Upper lobe of left lung (tissue), 6 donors: Measurements from ENCODE around the gene AR. TPM values are rescaled to one million over a fixed set of nuclear protein-coding genes. Genes with fewer than 3 reads are reported as not detected.

Source experiments
- ATAC-seq, 2 donors: fragments of 200-7000 bp; cut with Tn5 transposase; one replicate each; pipeline ENCODE4 v1.9.1; 2022; ENCODE audit warnings: mild to moderate bottlenecking in 2 of 2, moderate library complexity in 2 of 2; ENCODE audit not compliant: low FRiP score in 2 of 2
- DNase-seq, 2 donors: peaks; one replicate each; pipeline ENCODE4 v3.0.0-alpha.2; 2019 to 2020
- H3K27ac ChIP-seq, 4 donors: fragments of 200-600 bp; sonication (generic); one replicate each; pipeline ENCODE4 v1.5.1; 2016 to 2019
- H3K27me3 ChIP-seq, 4 donors: fragments of 200-600 bp; sonication (generic); one replicate each; pipeline ENCODE4 v1.5.1; 2017 to 2019
- H3K36me3 ChIP-seq, 4 donors: fragments of 200-600 bp; sonication (generic); one replicate each; pipeline ENCODE4 v1.5.1; 2016 to 2019
- H3K4me1 ChIP-seq, 4 donors: fragments of 200-600 bp; sonication (generic); one replicate each; pipeline ENCODE4 v1.5.1; 2018 to 2019
- H3K4me3 ChIP-seq, 4 donors: fragments of 200-600 bp; sonication (generic); one replicate each; pipeline ENCODE4 v1.5.1; 2017 to 2019; ENCODE audit warnings: mild to moderate bottlenecking in 2 of 4, moderate library complexity in 1 of 4
- H3K9me3 ChIP-seq, 4 donors: fragments of 200-600 bp; sonication (generic); one replicate each; pipeline ENCODE4 v1.5.1; 2018 to 2019
- EP300 ChIP-seq, 4 donors: sonication (generic); formaldehyde crosslinking; IDR thresholded peaks; one replicate each; pipeline ENCODE4 v1.5.1; 2017; ENCODE audit warnings: antibody characterized with exemption in 4 of 4, control low read depth in 2 of 4
- POLR2A ChIP-seq, 4 donors: fragments of 450-650 bp; IDR thresholded peaks; one replicate each; pipeline ENCODE4 v1.5.1; 2016 to 2017; ENCODE audit warnings: antibody characterized with exemption in 4 of 4, mild to moderate bottlenecking in 2 of 4
- POLR2AphosphoS5 ChIP-seq, 2 donors: sonication (generic); formaldehyde crosslinking; IDR thresholded peaks; one replicate each; pipeline ENCODE4 v1.5.1; 2017; ENCODE audit warnings: antibody characterized with exemption in 2 of 2
- WGBS, 2 donors: methylation state at CpG; one replicate each; pipeline ENCODE4 v1.1.5; 2017 to 2018; 5-methylcytosine and 5-hydroxymethylcytosine counted together
- total RNA-seq, 6 donors: library from RNA; depleted of rRNA in 4 of 6; stranded (reverse); fragments of >200 nt in 4 of 6; gene quantifications; one replicate each; pipeline versions ENCODE4 v1.1.0 to v1.2.1, GENCODE V29; 2016 to 2021
- TF ChIP-seq, protein P1 (sequence below), 6 experiments: fragments of 450-650 bp in 4 of 6; fragments of 200-600 bp in 2 of 6; sonication (generic) in 2 of 6; IDR thresholded peaks; one replicate each; pipeline ENCODE4 v1.5.1; 2016 to 2019; ENCODE audit warnings: antibody characterized with exemption in 6 of 6
- donor health status: DM: no; HTN: no; CAD: no; lungs with moderate emphysema.
- donor health status: DM: no; HTN: yes; CAD: no; lungs with severe emphysema.

AR gene
- total RNA-seq, 6 donors from 2014 or later, result 2.0 to 5.8 (median 2.6) TPM

- no peak for ATAC-seq
- no peak for TF ChIP-seq EP300 (IDR thresholded peaks at IDR 0.05)
- no peak for DNase-seq
- Histone ChIP-seq H3K4me3 (no peak overlapping the region), H3K9me3 (no peaks in the 10 kb centered on the region), H3K27ac (no peak overlapping the region), H3K36me3 (no peaks in the 10 kb centered on the region), H3K4me1 (no peaks in the 10 kb centered on the region), H3K27me3 (no peaks in the 10 kb centered on the region)
- WGBS, 2 donors, result 57 to 59% methylated on average over 3 of the region's 3 CpGs
Measured at GRCh38 chrX:67585401-67585800, 41.6 kb downstream of the AR start.

DNA sequence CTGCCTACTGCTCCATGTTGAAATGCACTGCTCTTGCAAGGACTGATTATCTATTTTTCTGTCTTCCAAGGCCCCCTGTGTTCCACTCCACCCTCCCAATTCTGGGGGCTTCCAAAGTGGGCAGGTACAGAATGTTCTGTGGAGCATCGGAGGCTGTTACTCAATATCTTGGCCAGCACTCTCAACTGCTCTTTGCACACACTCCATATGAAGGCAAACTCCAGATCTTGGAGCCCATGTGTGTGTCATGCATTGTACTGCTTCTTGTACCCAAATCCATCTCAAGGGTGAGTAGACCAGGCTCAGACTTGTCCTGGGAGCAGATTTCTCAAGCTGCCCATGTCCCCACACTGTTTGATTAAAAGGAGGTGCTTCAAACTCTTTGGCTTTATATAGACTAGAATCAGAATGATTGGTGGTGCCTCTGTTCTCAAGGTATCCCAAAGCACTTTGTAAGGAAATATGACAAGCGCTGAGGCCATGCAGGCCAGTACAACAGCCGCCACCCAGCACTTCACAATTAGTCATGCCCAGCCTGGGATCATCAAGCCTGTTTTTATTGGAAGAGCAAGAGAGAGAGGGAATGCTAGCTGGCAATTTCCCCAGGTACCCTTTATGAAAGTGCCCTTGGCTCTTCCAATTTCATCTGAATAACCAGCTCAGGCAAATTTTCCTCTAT, 44.3 kb downstream of the AR start:
- Histone ChIP-seq H3K27ac (no peak overlapping the region), H3K36me3 (no peaks in the 10 kb centered on the region), H3K4me3 (no peak overlapping the region), H3K9me3 (no peaks in the 10 kb centered on the region), H3K4me1 (no peaks in the 10 kb centered on the region), H3K27me3 (no peaks in the 10 kb centered on the region)
- WGBS, 2 donors, result 29 to 69% methylated on average over 1 to 3 of the region's 3 CpGs
- ATAC-seq (no peak), DNase-seq (no peak)
- TF ChIP-seq POLR2AphosphoS5 (IDR thresholded peaks at IDR 0.05), result no peak
- no peak for TF ChIP-seq POLR2A (IDR thresholded peaks at IDR 0.05)
- TF ChIP-seq, protein P1, sequence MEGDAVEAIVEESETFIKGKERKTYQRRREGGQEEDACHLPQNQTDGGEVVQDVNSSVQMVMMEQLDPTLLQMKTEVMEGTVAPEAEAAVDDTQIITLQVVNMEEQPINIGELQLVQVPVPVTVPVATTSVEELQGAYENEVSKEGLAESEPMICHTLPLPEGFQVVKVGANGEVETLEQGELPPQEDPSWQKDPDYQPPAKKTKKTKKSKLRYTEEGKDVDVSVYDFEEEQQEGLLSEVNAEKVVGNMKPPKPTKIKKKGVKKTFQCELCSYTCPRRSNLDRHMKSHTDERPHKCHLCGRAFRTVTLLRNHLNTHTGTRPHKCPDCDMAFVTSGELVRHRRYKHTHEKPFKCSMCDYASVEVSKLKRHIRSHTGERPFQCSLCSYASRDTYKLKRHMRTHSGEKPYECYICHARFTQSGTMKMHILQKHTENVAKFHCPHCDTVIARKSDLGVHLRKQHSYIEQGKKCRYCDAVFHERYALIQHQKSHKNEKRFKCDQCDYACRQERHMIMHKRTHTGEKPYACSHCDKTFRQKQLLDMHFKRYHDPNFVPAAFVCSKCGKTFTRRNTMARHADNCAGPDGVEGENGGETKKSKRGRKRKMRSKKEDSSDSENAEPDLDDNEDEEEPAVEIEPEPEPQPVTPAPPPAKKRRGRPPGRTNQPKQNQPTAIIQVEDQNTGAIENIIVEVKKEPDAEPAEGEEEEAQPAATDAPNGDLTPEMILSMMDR (IDR thresholded peaks at IDR 0.05), result no peak
- no peak for TF ChIP-seq EP300 (IDR thresholded peaks at IDR 0.05)

DNA sequence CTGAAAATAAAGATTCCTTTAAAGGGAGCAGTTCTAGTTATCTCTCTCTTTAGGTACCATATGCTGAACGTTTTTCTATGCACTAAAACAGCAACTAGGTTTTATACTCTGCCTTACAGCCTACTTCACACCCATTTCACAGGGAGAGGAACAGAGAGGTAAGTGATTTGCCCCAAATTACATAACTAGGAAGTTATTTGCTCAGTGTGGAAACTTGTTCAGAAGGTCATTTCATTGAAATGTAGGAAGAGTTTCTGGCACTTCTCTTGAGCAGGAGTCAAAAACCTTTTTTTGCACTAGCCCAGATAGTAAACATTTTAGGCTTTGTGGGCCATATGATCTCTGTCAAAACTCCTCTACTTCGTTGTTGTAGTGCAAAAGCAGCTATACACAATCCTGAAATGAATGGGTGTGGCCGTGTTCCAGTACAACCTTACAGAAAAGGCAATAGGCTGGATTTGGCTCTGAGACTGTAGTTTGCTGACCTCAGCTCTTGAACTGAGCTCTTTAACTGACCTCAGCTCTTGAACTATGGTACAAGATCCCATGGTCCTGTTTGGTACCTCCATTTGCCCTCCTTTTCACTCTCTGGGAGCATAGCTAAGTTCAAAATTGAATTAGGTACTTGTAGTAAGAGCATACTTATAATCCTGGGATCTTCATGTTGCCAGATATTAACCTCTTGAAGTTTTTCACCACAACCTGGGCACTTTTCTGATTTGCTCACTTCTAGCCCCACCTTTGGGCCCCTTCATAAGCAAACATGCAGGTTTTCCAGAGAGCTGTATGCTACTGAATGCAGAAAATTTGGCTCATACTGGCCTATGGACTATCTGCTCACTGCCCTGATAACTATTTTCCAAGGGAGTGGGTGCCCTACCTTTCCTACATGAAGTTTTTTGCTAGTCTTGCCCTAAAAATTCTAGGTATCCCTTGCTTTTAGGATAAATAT, 53.3 kb downstream of the AR start:
- Histone ChIP-seq H3K4me1 (no peaks in the 10 kb centered on the region), H3K36me3 (no peaks in the 10 kb centered on the region), H3K4me3 (no peak overlapping the region), H3K27ac (no peak overlapping the region), H3K27me3 (no peaks in the 10 kb centered on the region), H3K9me3 (no peaks in the 10 kb centered on the region)
- DNase-seq (peak in 1 of 2 donors; percentile 33), ATAC-seq (peak in 1 of 2 donors; percentile 84)
- 26 to 29% methylated on average over 3 of the region's 3 CpGs for WGBS, 2 donors
- peak in 1 of 4 donors; percentile 3 for TF ChIP-seq EP300 (IDR thresholded peaks at IDR 0.05)
- TF ChIP-seq POLR2A (IDR thresholded peaks at IDR 0.05), result no peak

GRCh38 chrX:67599532-67599931, 55.7 kb downstream of the AR start:
- ATAC-seq, result no peak

GRCh38 chrX:67601771-67602170, 58.0 kb downstream of the AR start:
- no peak for TF ChIP-seq POLR2AphosphoS5 (IDR thresholded peaks at IDR 0.05)
- TF ChIP-seq EP300 (IDR thresholded peaks at IDR 0.05), result no peak
- TF ChIP-seq, protein P1 (IDR thresholded peaks at IDR 0.05), result no peak
- TF ChIP-seq POLR2A (IDR thresholded peaks at IDR 0.05), result no peak
- DNase-seq, result no peak
- H3K4me3 ChIP-seq, result no peak overlapping the region
- no peak overlapping the region for H3K27ac ChIP-seq
- H3K27me3 ChIP-seq, result no peaks in the 10 kb centered on the region
- H3K9me3 ChIP-seq, result no peaks in the 10 kb centered on the region
- no peaks in the 10 kb centered on the region for H3K4me1 ChIP-seq
- 58 to 89% methylated on average over 1 of the region's 1 CpG for WGBS, 2 donors
- no peaks in the 10 kb centered on the region for H3K36me3 ChIP-seq
- ATAC-seq, result no peak

More at GRCh38 chrX:67599532-67599931, 55.7 kb downstream of the AR start:
- H3K4me1 ChIP-seq, result no peaks in the 10 kb centered on the region
- 79 to 90% methylated on average over 3 of the region's 3 CpGs for WGBS, 2 donors
- no peaks in the 10 kb centered on the region for H3K27me3 ChIP-seq
- no peaks in the 10 kb centered on the region for H3K9me3 ChIP-seq
- DNase-seq, result no peak
- no peaks in the 10 kb centered on the region for H3K36me3 ChIP-seq
- TF ChIP-seq POLR2A (IDR thresholded peaks at IDR 0.05) (no peak), EP300 (IDR thresholded peaks at IDR 0.05) (no peak), POLR2AphosphoS5 (IDR thresholded peaks at IDR 0.05) (no peak)
- TF ChIP-seq, protein P1 (IDR thresholded peaks at IDR 0.05), result no peak
- no peak overlapping the region for H3K4me3 ChIP-seq
- no peak overlapping the region for H3K27ac ChIP-seq
